ENCODE results near the gene MLN.

Gene MLN

DNA sequence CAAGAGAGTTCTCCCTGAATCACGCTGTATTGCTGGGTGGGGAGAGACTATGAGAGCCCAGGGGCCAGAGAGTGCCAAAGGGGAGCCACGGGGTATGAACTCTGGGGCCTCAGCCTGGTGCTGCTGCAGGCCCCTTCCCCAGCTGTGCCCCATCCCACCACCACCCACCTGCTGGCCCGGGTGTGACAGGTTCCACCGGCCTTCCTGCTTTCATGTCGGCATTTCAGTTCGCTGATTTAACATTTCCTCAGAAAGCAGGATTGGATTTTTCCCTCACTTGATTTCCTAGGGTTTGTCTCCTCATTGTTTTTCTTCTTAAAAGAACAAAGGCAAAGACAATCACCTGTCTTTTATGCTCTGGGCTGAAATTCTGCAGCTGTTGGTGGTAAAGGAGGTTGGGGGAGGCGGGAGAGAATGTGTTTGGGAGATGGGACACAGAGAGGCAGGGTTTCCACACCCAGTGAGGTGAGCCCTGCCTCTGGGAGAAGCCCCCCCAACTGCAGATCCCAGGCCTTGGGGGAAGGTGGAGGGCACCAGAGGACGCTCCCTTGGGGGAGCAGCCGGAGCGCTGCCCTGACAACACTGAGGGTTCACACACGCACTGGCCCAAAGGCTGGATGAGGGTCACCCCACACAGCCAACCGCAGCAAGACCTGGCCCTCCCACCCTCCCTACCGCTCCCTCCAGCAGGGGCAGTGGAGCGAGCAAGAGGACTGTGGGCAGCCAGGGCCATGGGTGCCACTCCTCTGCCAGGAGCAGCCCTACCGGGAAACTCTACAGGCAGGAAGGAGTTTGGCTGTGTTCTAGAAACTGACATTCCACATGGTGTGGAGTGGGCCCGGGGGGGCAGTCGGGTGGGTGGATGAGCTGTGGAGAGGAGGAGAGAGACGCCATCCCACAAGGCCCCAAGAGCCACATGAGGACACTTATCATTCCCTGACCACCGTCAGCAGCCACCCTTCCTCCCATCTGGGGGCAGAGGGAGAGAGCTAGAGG lies 10.5 kb upstream of the MLN start:
- no peak for DNase-seq

DNA sequence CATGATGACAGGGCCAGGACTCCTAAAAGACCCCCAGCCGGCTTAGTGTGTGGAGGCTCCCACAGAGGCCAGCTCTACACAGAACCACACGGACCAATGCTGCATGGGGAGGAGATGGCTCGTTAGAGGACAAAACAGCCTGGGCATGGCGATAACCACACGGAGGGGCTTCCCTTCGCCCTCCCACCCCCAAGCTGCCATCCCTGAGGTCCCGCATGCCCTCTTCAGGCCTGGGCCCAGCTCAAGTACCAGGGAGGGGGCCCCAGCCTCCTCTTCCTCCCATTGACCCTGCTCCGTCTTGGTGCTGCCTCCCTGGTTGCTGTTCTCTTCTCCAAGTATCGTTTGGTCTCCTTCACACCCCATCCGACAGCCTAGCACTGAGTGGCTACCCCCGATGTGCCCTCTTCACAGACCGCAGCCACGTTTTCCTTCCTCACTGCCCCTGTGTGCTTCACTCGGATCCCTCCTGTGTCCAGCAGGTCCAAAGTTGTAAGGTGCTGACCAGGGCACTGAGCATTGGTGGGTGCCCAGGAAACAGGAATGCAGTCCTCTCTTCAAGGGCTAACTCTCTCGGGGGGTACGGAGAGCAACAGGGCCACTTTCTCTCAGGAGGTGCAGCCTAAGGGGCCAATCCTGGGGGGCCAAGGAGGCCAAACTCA lies 9.6 kb upstream of the MLN start:
- DNase-seq, result no peak

DNA sequence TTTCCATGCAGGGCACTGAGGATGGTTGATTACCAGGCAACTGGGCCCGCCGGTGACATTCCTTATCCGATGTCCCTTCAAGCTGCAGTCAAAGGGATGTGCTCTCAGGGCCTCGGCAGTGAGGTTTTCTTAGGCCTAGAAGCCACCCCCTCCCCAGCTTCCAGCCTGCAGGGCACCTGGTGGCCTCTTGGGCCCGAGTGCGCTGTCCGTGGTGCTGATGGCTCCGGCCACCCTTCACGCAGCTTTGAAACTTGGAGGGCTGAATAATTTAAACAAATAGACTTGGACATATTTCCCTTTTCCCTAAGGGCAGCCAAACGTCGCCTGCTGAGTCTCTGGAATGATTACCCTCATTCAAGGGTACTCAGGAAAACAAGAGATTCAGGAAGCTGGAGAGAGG lies 8.9 kb upstream of the MLN start:
- peak; percentile 32 for DNase-seq

DNA sequence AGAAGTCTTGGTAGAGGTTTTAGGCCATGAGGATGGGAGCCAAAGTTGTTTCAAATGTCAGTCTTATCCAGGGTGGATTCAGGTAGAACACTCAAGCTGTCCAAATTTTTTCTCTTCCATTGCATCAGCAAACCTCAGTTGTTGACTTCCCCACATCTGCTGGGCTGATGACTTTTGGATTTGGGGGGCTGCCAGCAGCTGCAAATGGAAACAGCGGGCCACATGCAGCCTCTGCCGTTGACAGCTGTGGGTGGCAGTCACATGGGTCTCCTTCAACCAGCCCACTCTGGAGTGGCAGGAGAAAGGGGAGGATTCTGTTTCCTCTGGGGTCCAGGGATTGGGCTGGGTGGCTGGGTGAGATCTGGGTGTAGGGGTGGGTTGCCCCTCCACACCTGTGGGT lies 5.8 kb upstream of the MLN start:
- no peak for DNase-seq

DNA sequence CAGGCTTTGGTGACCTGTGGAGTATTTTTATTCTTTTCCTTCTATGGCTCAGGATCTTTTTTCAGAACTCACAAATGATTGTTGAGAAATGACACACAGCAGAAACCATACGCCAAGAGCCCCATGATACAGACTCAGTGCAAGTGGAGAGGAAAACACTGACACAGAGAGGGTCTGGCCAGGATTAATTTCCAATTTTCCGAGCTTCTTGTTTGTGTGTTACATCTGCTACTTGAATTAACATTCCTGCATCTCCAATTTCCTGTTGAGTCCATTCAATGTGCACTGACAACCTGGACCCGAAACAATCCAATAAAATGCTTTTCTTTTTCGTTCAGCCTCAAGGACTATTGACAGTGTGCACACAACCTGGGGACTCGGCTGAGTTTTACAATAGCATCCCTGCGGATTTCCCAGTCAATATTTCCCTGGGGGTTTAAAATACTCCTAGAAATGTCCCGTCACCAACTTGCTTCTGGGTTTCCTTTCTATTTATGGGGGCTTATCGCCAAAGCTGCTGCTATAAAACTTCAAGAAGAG lies 4.9 kb upstream of the MLN start:
- no peak for DNase-seq

DNA sequence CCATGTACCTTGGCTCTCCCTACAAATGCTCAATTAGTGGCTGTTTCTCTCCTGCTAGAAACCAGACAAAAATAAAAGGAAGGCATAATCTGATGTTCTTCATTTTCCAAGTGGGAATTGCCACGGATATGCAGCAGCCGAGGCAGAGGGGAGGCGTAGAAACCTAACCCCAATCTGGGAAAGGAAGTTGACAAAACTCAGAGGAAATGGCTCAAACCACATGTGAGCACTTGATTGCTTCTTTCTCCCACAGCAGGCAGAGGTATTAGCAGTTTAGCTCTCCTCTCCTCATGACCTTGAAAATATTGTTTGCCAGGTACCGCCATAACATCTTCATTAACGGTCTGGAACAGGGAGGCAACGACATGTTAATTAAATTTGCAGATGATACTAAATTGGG lies 3.8 kb upstream of the MLN start:
- DNase-seq, result no peak

DNA sequence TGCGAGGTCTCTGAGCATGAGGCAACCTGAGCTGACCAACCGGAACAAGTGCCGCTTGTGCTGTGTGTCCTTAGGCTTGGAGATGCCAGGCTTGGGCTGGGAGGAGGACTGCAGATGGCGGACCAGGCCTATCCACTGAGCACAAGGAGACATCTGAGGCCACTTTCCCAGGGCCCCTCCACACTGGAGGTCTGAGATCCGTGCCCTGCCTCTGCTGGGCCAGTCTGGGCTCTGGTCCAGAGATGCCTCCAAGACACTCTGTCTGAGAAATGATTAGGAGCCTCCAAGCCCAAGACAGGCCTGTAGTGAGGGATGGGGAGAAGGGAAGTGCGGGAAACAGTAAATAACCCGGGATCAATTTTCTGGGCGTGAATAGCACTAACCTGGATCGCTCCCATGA lies 3.0 kb upstream of the MLN start:
- DNase-seq, result no peak

DNA sequence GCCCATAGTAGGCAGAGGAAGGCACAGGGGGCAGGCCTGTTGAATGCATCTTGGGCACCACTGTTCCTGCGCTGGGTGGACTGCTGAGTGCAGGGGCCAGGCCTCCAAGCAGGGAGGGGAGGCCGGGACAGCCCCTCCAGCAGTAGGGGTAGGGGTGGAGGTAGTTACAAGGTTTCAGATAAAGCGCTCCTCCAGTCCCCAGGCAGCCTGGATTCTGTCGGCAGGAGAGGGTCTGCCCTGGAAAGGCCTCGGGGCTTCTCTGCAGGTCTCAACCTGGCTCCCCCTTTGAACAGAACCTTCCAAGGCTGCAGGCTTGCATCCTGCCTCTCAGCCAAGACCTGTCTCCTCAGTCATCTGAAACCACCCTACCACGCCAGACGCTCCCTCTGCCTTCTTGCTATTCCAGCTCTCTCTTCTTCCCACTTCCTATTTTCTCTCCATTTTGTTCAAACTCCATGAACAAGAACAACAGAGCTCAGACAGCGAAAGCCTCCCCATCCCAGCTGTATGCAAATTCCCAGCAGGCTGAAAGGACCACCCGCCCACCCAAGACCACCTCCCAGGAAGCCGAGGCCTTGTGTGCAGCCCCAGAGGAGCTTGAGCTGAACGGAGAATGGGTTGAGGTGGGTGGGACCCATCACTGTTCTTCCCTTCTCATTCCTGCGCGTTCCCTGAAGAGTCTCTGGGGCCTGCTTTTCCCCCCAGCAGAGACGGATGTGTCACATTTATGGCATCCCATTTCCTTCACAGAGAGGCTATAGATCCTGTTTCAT lies 1.4 kb downstream of the MLN start:
- no peak for DNase-seq

DNA sequence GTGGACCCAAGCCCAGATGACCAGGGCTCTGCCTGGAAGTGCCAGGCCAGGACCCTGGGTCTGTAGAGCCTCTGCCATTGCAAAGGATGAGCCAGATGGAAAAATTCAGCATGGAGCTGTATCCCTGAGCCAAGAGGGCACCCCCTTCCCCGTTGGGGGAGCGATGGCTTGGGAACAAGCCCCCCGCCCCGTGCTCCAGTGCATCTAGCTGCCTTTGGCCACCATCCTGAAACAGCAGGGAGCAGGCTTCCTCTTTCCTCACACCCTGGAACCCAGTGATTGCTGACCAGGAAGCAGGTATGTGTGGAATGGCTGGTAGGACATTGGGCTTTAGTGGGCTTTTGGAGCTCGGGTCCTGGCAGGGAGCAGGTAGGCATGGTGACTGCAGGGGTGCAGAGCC lies 2.2 kb downstream of the MLN start:
- no peak for DNase-seq

DNA sequence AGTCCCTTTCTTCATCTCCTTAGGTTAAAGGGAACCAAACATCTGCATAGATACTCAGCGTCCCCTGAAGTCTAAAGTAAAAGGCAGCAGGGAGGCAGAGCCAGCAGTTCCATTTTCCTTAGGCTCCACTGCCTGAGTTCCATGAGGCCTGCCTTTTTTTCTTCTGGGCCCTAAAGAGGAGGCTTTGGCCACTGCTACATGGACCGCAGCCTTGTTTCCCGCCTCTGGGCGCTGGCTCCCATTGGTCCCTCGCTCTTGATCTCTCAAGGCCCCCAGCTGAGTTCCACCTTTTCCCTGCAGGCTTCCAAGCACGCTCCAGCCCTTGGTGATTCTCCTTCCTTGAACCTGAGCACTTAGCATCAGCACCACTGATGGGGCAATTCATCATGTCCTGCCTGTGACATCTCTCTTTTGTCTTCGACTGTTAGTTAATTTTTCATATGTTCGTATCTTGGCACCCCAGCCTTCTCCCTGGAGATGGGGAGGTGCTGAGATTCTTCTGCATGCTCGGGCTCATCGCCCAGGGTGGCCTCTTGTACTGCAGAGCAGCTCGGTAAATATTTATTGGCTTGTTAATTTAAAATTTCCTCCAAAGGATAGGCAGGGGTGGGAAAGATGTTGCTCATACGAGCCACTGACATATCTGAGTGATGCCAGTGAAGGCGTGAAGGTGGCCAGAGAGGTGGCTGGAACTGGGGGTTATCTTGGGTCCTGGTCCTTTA lies 3.4 kb downstream of the MLN start:
- DNase-seq, result no peak

DNA sequence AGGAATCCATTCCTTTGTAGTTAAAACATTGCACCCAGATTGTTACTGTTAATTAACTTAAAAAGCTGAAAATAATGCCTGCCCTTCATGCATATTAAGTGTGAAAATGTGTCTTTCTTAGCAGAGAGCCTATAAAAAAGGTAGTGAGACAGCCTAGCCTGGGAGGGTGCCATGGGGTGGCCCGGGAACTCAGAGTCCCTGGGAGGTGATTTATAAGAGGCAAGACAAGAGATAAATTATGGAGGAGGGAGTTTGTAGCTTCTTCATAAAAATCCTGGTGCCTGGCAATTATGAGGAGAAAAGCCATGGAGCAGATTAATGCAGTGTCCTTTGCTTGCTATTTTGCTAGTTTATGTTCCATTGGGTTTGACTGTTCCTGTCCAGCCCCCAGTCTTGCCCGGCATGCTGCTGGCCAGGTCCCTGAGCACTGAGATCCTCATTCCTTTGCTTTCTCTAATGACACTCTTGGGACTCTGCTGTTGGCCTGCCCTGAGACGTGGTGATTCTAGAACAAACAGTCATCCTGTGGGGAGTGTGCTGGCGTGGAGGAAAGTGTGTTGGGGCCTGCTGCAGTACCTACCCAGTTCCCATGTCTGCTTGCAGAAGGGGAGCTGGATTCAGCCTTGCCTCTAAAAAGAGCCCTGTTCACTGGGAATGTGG lies 4.2 kb downstream of the MLN start:
- no peak for DNase-seq

DNA sequence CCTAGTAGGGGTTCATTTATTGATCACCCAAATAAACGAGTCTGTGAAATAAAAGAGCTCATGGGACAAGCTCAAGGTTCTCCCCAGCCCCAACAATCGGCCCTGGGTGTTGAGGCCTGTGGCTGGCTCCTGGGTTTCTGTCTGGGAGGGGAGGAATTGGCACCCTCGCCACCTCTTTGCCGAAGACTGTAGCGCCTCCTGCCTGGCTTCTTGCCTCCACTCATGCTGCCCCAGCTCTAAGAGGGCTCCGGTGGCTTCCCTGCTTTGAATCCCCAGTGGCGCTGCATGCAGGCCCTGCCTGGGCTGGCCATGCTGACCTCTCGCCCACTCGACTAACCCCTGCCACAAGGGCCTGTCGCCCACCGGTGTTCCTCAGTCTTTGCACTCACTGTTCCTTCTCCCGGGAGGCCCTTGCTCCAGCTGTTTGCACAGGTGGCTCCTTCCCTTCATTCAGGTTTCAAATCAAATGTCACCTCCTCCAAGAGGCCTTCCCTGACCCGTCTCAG lies 5.4 kb downstream of the MLN start:
- DNase-seq, result no peak

DNA sequence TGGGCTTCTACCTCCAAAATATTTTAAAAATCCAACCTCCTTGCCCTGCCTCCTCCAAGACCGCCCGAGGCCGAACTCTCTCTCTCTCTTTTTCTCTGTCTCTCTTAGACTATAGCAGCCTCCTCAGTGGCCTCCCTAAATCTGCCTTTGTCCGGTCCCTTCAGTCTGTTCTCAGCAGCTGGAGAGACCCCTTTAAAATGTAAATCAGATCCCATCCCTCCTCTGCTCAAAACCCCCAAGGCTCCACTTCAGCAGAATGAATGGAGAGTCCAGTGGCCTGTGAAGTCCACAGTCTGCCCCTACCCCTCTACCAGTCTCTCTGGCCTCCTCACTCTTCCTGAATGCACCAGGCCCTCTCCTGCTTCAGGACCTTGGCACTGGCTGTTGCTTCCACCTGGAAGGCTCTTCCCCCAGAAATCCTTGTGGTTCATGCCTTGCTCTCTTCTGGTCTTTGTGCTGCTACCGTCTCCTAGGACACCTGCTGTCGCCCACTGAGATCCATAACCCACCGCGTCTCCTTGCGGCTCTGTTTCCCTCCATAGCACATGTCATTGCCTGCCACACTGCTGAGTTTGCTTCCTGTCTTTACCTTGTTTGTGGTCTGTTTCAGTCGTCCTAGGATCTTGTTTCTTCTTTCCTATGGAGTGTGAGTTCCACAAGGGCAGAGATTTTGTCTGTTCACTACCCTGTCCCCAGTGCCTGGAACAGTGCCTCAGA lies 6.0 kb downstream of the MLN start:
- no peak for DNase-seq

DNA sequence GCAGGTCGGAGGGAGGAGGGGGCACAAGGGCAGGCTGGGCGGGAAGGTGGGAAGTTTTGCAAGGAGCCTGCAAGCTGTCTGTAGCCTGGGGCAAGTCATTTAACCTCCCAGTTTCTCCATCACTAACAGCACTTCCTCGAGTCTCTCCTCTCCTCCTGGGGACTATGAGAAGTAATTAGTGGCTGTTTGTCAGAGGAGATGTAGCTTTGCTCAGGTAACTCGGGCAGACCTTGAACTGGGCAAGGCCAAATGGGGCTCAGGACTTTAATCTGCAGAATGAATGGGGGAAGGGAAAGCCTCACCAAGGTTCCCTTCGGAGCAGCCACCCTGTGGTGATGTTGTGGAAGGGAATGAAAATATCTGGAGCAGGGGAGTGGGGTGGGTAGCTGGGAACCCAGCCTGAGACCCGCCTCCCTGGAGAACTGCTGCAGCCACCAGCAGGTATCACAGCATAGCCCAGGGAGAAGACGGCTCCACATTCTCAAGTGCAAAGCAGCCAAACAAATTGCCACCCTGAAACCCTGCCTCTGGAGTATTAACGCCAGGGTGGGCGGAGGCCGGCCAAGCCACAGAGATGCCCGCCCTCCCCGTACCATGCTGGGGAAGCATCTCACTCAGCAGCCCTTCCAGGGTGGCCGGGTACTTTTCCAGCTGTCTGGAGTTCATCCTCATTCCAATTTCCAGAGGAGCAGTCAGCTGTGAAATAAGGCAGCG lies 8.7 kb downstream of the MLN start:
- no peak for DNase-seq

DNA sequence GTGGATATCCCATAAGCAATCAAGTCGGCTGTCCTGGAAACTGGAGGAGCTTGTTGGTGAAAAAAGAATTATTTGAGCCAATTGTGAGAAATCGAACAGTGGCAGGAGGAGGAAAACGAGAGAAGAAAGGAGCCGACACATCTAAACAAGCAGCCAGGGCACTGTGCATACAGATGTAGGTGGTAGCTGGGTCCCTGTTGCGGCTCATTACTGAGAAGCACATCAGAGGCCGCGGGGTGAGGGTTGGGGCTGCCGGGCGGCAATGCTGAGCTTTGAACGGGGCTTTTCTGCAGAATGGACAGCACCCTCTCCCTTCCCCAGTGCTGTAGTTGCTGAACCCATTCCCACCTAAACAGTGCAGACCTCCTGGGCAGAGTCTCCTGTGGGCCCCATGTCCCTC lies 10.8 kb downstream of the MLN start:
- no peak for DNase-seq

DNA sequence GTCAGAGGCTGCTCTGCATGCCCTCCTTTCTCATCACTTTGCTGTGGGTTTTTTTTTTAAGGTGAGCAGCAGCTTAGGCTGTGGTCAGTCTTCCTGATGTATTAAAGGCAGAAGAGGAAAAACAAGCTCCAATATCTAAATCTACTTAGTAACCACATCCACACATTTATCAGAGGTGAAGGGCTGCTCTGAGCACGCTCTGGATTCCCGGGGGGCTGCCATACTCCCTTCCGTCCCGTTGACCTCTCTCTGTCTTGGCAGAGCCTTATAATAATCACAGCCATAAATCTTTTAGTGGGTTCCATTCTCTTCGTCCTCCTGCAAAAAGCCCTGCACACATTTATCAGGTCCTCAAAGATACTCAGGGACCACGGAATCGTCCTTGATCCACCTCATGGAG lies 12.2 kb downstream of the MLN start:
- DNase-seq, result no peak

DNA sequence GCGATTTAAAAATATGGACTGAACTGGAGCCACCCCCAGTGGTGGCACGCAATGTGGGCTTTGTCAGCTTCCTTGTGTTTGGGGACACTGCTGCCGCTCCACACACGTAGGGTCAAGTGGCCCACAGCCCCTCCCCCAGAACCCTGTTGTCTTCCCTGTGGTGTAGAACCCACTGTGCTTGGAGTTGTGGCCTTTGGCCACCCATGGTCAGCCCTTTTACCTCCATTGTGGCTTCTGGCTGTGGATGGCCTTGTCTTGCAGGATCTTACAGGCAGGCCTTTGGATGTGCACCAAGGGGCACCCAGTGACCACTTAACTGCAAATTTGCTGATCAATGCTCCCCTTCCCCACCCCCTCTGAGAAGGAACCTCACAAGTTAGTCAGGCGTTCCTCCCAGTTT lies 12.9 kb downstream of the MLN start:
- no peak for DNase-seq

DNA sequence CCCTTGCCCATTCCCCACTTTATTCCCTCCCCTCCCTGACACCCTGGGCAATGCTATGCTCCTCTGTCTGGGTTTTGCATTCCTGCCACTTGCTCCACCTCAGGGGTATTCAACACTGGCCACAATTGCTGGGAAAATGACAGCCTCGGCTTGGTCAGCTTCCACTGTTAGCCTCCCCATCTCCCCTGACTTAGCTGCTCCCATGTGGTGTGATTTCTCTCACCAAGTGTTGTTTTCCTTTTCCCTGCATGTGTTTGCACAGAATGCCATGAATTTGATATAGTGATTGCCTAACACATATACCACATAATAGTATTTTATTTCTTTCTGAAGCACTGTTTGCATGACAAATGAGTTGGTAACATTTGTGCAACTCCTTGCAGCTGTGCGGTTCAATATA lies 13.4 kb downstream of the MLN start:
- no peak for DNase-seq

DNA sequence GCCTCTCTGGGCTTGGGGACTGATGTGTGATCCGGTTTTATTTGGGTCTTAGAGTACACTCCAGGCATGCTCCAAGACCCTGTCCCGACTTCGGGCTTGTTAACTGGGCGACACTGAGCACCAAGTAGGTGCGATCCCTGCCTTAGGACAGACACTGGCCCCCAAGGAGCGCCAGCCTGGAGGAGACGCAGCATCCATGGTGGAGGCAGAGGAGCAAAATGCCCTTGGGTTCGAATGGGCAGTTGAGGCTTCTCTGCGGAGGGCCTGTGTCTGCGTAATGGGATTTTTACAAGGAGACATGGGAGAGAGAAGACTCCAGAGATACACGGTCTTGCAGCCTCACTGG lies 14.3 kb downstream of the MLN start:
- no peak for DNase-seq

DNA sequence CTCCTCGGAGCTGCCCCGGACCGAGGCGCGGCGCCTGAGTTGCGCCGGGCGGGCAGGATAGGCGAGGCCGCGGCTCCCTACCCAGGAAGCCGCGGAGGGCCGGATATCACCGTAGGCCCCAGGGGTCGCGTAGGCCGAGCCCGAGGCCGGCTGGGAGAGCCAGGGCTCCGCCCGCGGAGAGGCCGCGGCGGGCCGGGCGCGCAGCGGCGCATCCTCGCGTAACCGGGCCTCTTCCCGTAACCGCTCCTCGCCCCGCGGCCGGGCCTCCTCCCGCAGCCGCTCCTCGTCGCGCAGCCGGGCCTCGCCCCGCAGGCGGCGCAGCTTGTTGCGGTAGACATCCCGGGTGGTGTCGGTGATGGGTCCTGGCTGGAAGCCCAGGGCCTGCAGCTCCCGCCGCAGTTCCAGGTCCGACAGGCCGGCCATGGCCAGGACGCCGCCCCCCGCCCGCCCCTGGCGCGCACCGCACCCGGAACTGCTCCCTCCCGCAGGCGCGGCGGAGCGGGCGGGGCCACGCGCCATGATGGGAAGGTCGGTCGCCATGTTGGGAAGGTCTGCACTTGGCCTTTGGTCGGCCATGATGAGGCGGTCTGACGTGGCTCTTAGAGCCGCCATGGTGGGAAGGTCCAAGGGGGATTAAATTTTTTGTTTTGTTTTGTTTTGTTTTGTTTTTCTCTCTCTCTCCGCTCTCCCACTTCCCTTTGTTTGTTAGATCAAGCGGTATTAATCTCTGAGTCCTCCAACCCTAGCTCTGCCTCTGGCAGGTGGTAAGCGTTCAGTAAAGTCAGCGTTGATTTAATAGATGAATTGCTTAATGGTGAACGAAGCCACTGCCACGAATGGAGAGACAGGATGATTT lies 14.9 kb downstream of the MLN start, which contains the start of gene LEMD2:
TSS of gene LEMD2 (minus strand) at position 437 of the 856 bp plus-strand sequence. CDS start at position 423, 14 bp downstream.
- DNase-seq, result peak; percentile 90

Measured in stimulated activated CD4-positive, alpha-beta T cell treated with anti-CD3 and anti-CD28 coated beads, Interleukin-12 subunit alpha, Interleukin-12 subunit beta, amount 100 ng/mL, for 4 hours (primary cell).